HFFc6 (cell line): ENCODE measurements around the gene ATXN3. TPM values are rescaled to one million over a fixed set of nuclear protein-coding genes. Genes with fewer than 3 reads are reported as not detected.

Source experiments
- DNase-seq: peaks from one replicate; pipeline ENCODE4 v3.0.0-alpha.2; 2018
- H3K27ac Mint-ChIP-seq: 2 replicates; pipeline ENCODE4 v1.8.0; 2020; ENCODE audit warnings: mild to moderate bottlenecking, mixed read lengths
- H3K27me3 Mint-ChIP-seq: 2 replicates; pipeline ENCODE4 v1.8.0; 2021; ENCODE audit warnings: mild to moderate bottlenecking, moderate library complexity, mixed read lengths; ENCODE audit not compliant: insufficient read depth
- H3K36me3 Mint-ChIP-seq: 2 replicates; pipeline ENCODE4 v1.8.0; 2021; ENCODE audit warnings: low read depth, mixed read lengths
- H3K4me1 Mint-ChIP-seq: 2 replicates; pipeline ENCODE4 v1.8.0; 2020; ENCODE audit warnings: low read depth, mixed read lengths
- H3K4me3 Mint-ChIP-seq: 2 replicates; pipeline ENCODE4 v1.8.0; 2020; ENCODE audit warnings: mild to moderate bottlenecking, moderate library complexity, mixed read lengths
- H3K9me3 Mint-ChIP-seq: 2 replicates; pipeline ENCODE4 v1.8.0; 2020; ENCODE audit warnings: mild to moderate bottlenecking, mixed read lengths
- CTCF ChIP-seq: fragments of 200-600 bp; sonication (generic); IDR thresholded peaks from 2 replicates; pipeline ENCODE4 v1.5.0; 2021; ENCODE audit warnings: antibody characterized with exemption, mild to moderate bottlenecking
- total RNA-seq, 6 experiments: library from RNA; stranded (reverse); fragmentation: NEBNext Ultra II Directional; extraction: Animal tissue kit (Norgen Biotek cat#: 25700); gene quantifications; 2 replicates in 1 of 6; 3 replicates in 5 of 6; pipeline ENCODE4 v1.2.3, GENCODE V29; 2021

ATXN3 gene
- total RNA-seq, 6 experiments from 2014 or later: 18.5 to 22.4 (median 21.6) TPM

DNA sequence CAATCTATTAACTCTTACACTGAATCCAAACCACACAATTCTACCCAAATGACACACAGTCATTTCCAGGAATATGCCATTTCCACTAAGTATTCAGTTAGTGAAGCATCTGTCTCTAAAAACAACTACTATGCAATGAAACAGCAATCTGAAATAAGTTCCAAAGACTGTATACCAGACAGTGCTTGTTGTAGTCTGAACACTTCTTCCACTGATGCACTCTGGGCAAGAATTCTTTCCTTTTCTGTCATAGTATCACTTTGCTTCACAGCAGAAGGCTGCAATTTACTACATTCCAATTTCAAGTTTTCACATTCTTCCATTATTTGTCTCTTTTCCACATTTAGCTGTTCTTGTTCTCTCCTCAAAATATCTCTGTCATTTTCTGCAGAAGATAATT, 92.3 kb downstream of the ATXN3 start:
- Mint-ChIP-seq H3K9me3 (no peaks in the 10 kb centered on the region), H3K27me3 (no peaks in the 10 kb centered on the region), H3K27ac (no peak overlapping the region), H3K4me1 (no peaks in the 10 kb centered on the region), H3K4me3 (no peak overlapping the region), H3K36me3 (peaks cover 29% of the 10 kb centered on the region)
- DNase-seq: no peak
- TF ChIP-seq CTCF: no peak

GRCh38 chr14:92012121-92012748, 94.1 kb downstream of the ATXN3 start:
- Mint-ChIP-seq H3K4me3 (no peak overlapping the region), H3K27me3 (no peaks in the 10 kb centered on the region), H3K4me1 (no peaks in the 10 kb centered on the region), H3K9me3 (no peaks in the 10 kb centered on the region), H3K27ac (no peak overlapping the region; the same call in 1 of the 2 replicates), H3K36me3 (peaks cover 36% of the 10 kb centered on the region)
- no peak for TF ChIP-seq CTCF
- no peak for DNase-seq

DNA sequence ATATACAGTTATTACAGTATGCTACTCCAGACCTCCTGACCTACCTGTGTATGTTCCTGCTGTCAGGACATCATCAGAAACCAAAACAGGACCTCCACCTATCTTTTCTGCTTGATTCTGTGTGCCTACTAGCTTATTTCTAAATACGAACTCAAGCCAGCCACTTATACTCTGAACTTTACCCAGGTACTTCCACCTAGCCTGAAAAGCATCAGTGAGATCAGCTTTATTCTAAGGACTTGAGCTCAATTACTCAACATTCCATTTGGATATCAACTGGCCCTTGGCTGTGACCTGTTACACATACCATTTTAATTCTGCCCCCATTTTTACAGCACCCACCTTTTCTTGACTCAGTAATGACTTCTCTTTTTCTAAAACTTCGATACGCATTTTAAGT, 95.7 kb downstream of the ATXN3 start:
- no peak for TF ChIP-seq CTCF
- no peak overlapping the region for H3K4me3 Mint-ChIP-seq
- peaks cover 3% of the 10 kb centered on the region; the same call in 1 of the 2 replicates for H3K4me1 Mint-ChIP-seq
- no peaks in the 10 kb centered on the region for H3K9me3 Mint-ChIP-seq
- H3K27ac Mint-ChIP-seq: no peak overlapping the region
- peaks cover 33% of the 10 kb centered on the region for H3K36me3 Mint-ChIP-seq
- H3K27me3 Mint-ChIP-seq: no peaks in the 10 kb centered on the region
- no peak for DNase-seq

DNA sequence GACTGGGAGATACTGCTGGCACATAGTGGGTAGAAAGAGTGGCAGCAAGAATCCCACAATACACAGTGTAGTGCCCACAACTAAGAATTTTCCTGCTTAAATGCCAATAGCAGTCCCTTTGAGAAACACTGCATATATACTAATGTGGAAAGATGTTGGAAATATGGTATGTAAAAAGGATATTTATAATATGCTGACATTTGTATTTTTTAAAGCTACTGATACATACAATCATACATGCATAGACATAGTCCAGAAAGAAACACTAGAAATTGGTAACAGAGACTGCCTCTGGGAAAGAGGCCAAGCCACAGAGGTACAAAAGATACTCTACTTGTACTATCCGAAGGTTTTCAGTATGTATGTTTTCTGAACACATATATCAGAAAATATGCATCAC, 96.8 kb downstream of the ATXN3 start:
- DNase-seq: no peak
- Mint-ChIP-seq H3K9me3 (no peaks in the 10 kb centered on the region), H3K4me3 (no peak overlapping the region), H3K27me3 (no peaks in the 10 kb centered on the region), H3K27ac (no peak overlapping the region), H3K36me3 (peaks cover 42% of the 10 kb centered on the region), H3K4me1 (peaks cover 14% of the 10 kb centered on the region)
- no peak for TF ChIP-seq CTCF

Other genes with a start within 250 kb of the ATXN3 start
- gene TC2N, start 239.0 kb downstream of the ATXN3 start, total RNA-seq: under 1 TPM; 0.10 to 0.71 (median 0.33) TPM
- 100 to 1,000 TPM; 127 to 242 (median 205) TPM for gene FBLN5, start 158.9 kb downstream of the ATXN3 start, total RNA-seq
- 10 to 100 TPM; 54.6 to 62.0 (median 58.9) TPM for gene TRIP11, start 66.5 kb downstream of the ATXN3 start, total RNA-seq
- gene NDUFB1, start 15.1 kb upstream of the ATXN3 start, total RNA-seq: 100 to 1,000 TPM; 128 to 177 (median 157) TPM
- 100 to 1,000 TPM in 4 of 6 experiments, 10 to 100 TPM in 2; 88.6 to 116 (median 105) TPM for gene CPSF2, start 15.4 kb upstream of the ATXN3 start, total RNA-seq
- gene SLC24A4, start 216.6 kb upstream of the ATXN3 start, total RNA-seq: not detected